ENCODE results near the gene LNPEP.

- TF ChIP-seq RAD21 (IDR thresholded peaks at IDR 0.05; ENCODE audit: insufficient read depth, low read depth, low read length) (no peak), REST (IDR thresholded peaks at IDR 0.05; ENCODE audit: low read depth, low read length) (no peak), POLR2A (IDR thresholded peaks at IDR 0.05; ENCODE audit: low read depth, low read length) (no peak), CTCF (IDR thresholded peaks at IDR 0.05 in 2 of 3, conservative IDR thresholded peaks at IDR 0.05 in 1 of 3; ENCODE audit: control insufficient read depth in 2 of 3, extremely low read depth in 1 of 3, insufficient read depth in 1 of 3, low read depth in 3 of 3, low read length in 3 of 3) (no peak), NFYB (IDR thresholded peaks at IDR 0.05; ENCODE audit: insufficient read depth, low read depth, low read length) (no peak), EZH2 (IDR thresholded peaks at IDR 0.05; ENCODE audit: borderline replicate concordance, control insufficient read depth, low read depth, low read length) (no peak), SUZ12 (IDR thresholded peaks at IDR 0.05; ENCODE audit: unreplicated experiment) (no peak), SPI1 (IDR thresholded peaks at IDR 0.05; ENCODE audit: borderline replicate concordance, insufficient read depth, low read depth, low read length) (no peak), POLR2AphosphoS5 (IDR thresholded peaks at IDR 0.05; ENCODE audit: low read length) (no peak)
Measured at GRCh38 chr5:96952118-96952750, 16.4 kb downstream of the LNPEP start.

Measured in GM12878 (cell line).